HuH-7.5 (cell line): ENCODE results near the gene LMF2.
"Not testable (repeated sequence)": the region's sequence is repeated elsewhere in the genome, so short reads cannot be mapped to it uniquely, and the experiment has no call there.

Experiments used
- DNase-seq: peaks from one replicate; pipeline ENCODE4 v3.0.0; 2011; ENCODE audit warnings: low spot score

LMF2 gene

GRCh38 chr22:50507421-50507990, at the start of gene LMF2:
Gene LMF2, minus strand, starts transcription at chr22:50507702. Its CDS starts 27 bp downstream, at chr22:50507675.
- peak; percentile 97 for DNase-seq

GRCh38 chr22:50556703-50557102, 49.2 kb upstream of the LMF2 start:
- DNase-seq: no peak

- no peak for DNase-seq
Observed at GRCh38 chr22:50553310-50553709, 45.8 kb upstream of the LMF2 start.

- DNase-seq: no peak
Observed at GRCh38 chr22:50551160-50551752, 43.8 kb upstream of the LMF2 start.

- DNase-seq: no peak
Observed at GRCh38 chr22:50550395-50550794, 42.9 kb upstream of the LMF2 start.

- DNase-seq: no peak
Observed at GRCh38 chr22:50548921-50549790, 41.7 kb upstream of the LMF2 start.

- DNase-seq: no peak
Observed at GRCh38 chr22:50548040-50548920, 40.8 kb upstream of the LMF2 start.

GRCh38 chr22:50547263-50547985, 39.9 kb upstream of the LMF2 start:
- peak; percentile 68 for DNase-seq

- DNase-seq: no peak
Observed at GRCh38 chr22:50546326-50547262, 39.1 kb upstream of the LMF2 start.

- peak; percentile 63 for DNase-seq
Observed at GRCh38 chr22:50545522-50546325, 38.2 kb upstream of the LMF2 start, which contains the start of gene KLHDC7B. Gene KLHDC7B, plus strand, starts transcription at chr22:50545899. Its CDS starts 345 bp downstream, at chr22:50546244.

GRCh38 chr22:50544746-50545253, 37.3 kb upstream of the LMF2 start:
- no peak for DNase-seq

GRCh38 chr22:50544078-50544745, 36.7 kb upstream of the LMF2 start:
- peak; percentile 97 for DNase-seq

GRCh38 chr22:50542416-50542927, 35.0 kb upstream of the LMF2 start:
- DNase-seq: no peak

- DNase-seq: not testable (repeated sequence)
Observed at GRCh38 chr22:50541667-50542026, 34.1 kb upstream of the LMF2 start.

GRCh38 chr22:50540381-50540780, 32.9 kb upstream of the LMF2 start:
- DNase-seq: no peak

GRCh38 chr22:50537765-50538164, 30.3 kb upstream of the LMF2 start:
- DNase-seq: no peak

GRCh38 chr22:50536226-50536625, 28.7 kb upstream of the LMF2 start:
- DNase-seq: no peak

- no peak for DNase-seq
Observed at GRCh38 chr22:50535113-50535512, 27.6 kb upstream of the LMF2 start.
